Spleen (tissue), 11 donors: ENCODE results near the gene OSTF1. TPM values are rescaled to one million over a fixed set of nuclear protein-coding genes. Genes with fewer than 3 reads are reported as not detected.

Experiments
- DNase-seq: peaks from one replicate; pipeline ENCODE4 v3.0.0-alpha.2; 2020
- H3K27ac ChIP-seq, 8 donors: fragments of 200-600 bp; sonication (generic) in 7 of 8; 1 replicate in 4 of 8; 2 replicates in 4 of 8; pipeline versions ENCODE4 v1.5.0 to v1.8.0; 2016 to 2021; ENCODE audit warnings: inconsistent platforms in 4 of 8, mild to moderate bottlenecking in 4 of 8, moderate library complexity in 1 of 8
- H3K27me3 ChIP-seq, 7 donors: fragments of 200-600 bp; sonication (generic) in 6 of 7; replicated peaks in 1 of 7; 1 replicate in 4 of 7; 2 replicates in 3 of 7; pipeline versions ENCODE4 v1.5.0 to v1.8.0; 2016 to 2021; ENCODE audit warnings: inconsistent platforms in 3 of 7, mild to moderate bottlenecking in 1 of 7
- H3K36me3 ChIP-seq, 6 donors: fragments of 200-600 bp; sonication (generic) in 5 of 6; 1 replicate in 4 of 6; 2 replicates in 2 of 6; pipeline versions ENCODE4 v1.5.0 to v1.8.0; 2016 to 2021; ENCODE audit warnings: inconsistent platforms in 2 of 6
- H3K4me1 ChIP-seq, 6 donors: fragments of 200-600 bp; sonication (generic) in 5 of 6; 1 replicate in 3 of 6; 2 replicates in 3 of 6; pipeline versions ENCODE4 v1.5.0 to v1.8.0; 2016 to 2021; ENCODE audit warnings: inconsistent platforms in 3 of 6
- H3K4me3 ChIP-seq, 8 donors: fragments of 200-600 bp; sonication (generic) in 7 of 8; 1 replicate in 4 of 8; 2 replicates in 4 of 8; pipeline versions ENCODE4 v1.5.0 to v1.8.0; 2016 to 2021; ENCODE audit warnings: inconsistent platforms in 4 of 8, mild to moderate bottlenecking in 4 of 8, moderate library complexity in 2 of 8
- H3K9me3 ChIP-seq, 8 donors: fragments of 200-600 bp; sonication (generic) in 7 of 8; 1 replicate in 4 of 8; 2 replicates in 4 of 8; pipeline versions ENCODE4 v1.5.0 to v1.8.0; 2016 to 2021; ENCODE audit warnings: inconsistent platforms in 4 of 8
- CTCF ChIP-seq, 11 experiments: fragments of 200-600 bp in 7 of 11; fragments of 450-650 bp in 4 of 11; sonication (generic) in 4 of 11; IDR thresholded peaks in 8 of 11; conservative IDR thresholded peaks in 3 of 11; 1 replicate in 7 of 11; 2 replicates in 4 of 11; pipeline versions ENCODE4 v1.4.0 to v1.8.0; 2016 to 2021; ENCODE audit warnings: antibody characterized with exemption in 11 of 11, inconsistent platforms in 4 of 11, mild to moderate bottlenecking in 1 of 11
- POLR2A ChIP-seq, 3 donors: fragments of 450-650 bp; IDR thresholded peaks; one replicate each; pipeline ENCODE4 v1.5.1; 2017; ENCODE audit warnings: antibody characterized with exemption in 3 of 3, mild to moderate bottlenecking in 1 of 3
- POLR2AphosphoS5 ChIP-seq, 3 donors: sonication (generic); formaldehyde crosslinking; IDR thresholded peaks; one replicate each; pipeline ENCODE4 v1.5.1; 2017; ENCODE audit warnings: antibody characterized with exemption in 3 of 3
- WGBS, 5 donors: extraction: QIAGEN DNeasy Blood & Tissue Kit in 3 of 5; methylation state at CpG; one replicate each; pipeline versions ENCODE4 v1.1.5 to v1.1.7; 2013 to 2018; 5-methylcytosine and 5-hydroxymethylcytosine counted together
- intact Hi-C: fragments of 100-400 bp; cut with DNase I; formaldehyde crosslinking; loops from one replicate; pipeline ENCODE4 v1.15.0; 2023; ENCODE audit warnings: low total_unique reads
- polyA plus RNA-seq, 3 donors: library from polyadenylated mRNA; stranded (reverse); fragments of 200-250 nt; gene quantifications; one replicate each; pipeline ENCODE4 v1.2.1, GENCODE V29; 2013
- total RNA-seq, 7 donors: library from RNA; depleted of rRNA in 3 of 7; stranded (reverse); fragments of >200 nt in 3 of 7; fragmentation: NEBNext Ultra II Directional in 4 of 7; extraction: Animal tissue kit (Norgen Biotek cat#: 25700) in 4 of 7; gene quantifications; one replicate each; pipeline versions ENCODE4 v1.1.0 to v1.2.1, GENCODE V29; 2016 to 2021
- donor health status: healthy with polysubstance abuse.
- donor health status: DM: no; HTN: no; CAD: no; lungs with moderate emphysema.
- donor health status: DM: no; HTN: no; CAD: no.
- donor health status: Bipolar disorder and iron deficiency.
- donor health status: healthy.
- donor health status: DM: no; HTN: no; CAD: no.
- donor health status: DM: yes; HTN: yes; CAD: no.

The OSTF1 gene
- total and polyA plus RNA-seq, 10 donors: 58.4 to 123 (median 100) TPM

GRCh38 chr9:75053869-75054268 is 34.4 kb upstream of the OSTF1 start:
- intact Hi-C loops: no loop called here
- Histone ChIP-seq H3K27ac (peak overlapping the region in 2 of 8 donors; percentile 3 to 23), H3K4me1 (peaks cover 0 to 16% (median 0%) of the 10 kb centered on the region in 6 donors), H3K9me3 (peaks cover 0 to 4% (median 0%) of the 10 kb centered on the region in 8 donors), H3K36me3 (no peaks in the 10 kb centered on the region), H3K27me3 (no peaks in the 10 kb centered on the region), H3K4me3 (no peak overlapping the region)
- WGBS, 5 donors: 58 to 87% (median 70%) methylated on average over 1 of the region's 1 CpG
- no peak for DNase-seq
- TF ChIP-seq POLR2AphosphoS5 (IDR thresholded peaks at IDR 0.05): peak in 1 of 3 donors; percentile 54
- no peak for TF ChIP-seq CTCF (IDR thresholded peaks at IDR 0.05 in 8 of 11, conservative IDR thresholded peaks at IDR 0.05 in 3 of 11)
- no peak for TF ChIP-seq POLR2A (IDR thresholded peaks at IDR 0.05)

GRCh38 chr9:75054368-75055001 is 33.8 kb upstream of the OSTF1 start:
- H3K4me3 ChIP-seq: no peak overlapping the region
- no peak for DNase-seq
- H3K27me3 ChIP-seq: no peaks in the 10 kb centered on the region
- intact Hi-C loops: no loop called here
- H3K27ac ChIP-seq: peak overlapping the region in 1 of 8 donors; percentile 3
- 78 to 87% (median 84%) methylated on average over 5 of the region's 5 CpGs for WGBS, 5 donors
- no peak for TF ChIP-seq POLR2AphosphoS5 (IDR thresholded peaks at IDR 0.05)
- TF ChIP-seq CTCF (IDR thresholded peaks at IDR 0.05 in 8 of 11, conservative IDR thresholded peaks at IDR 0.05 in 3 of 11): no peak
- TF ChIP-seq POLR2A (IDR thresholded peaks at IDR 0.05): no peak
- H3K36me3 ChIP-seq: no peaks in the 10 kb centered on the region
- peaks cover 0 to 8% (median 0%) of the 10 kb centered on the region in 8 donors for H3K9me3 ChIP-seq
- H3K4me1 ChIP-seq: peaks cover 0 to 16% (median 0%) of the 10 kb centered on the region in 6 donors

- Histone ChIP-seq H3K27ac (no peak overlapping the region), H3K27me3 (no peaks in the 10 kb centered on the region), H3K4me1 (no peaks in the 10 kb centered on the region), H3K36me3 (peaks cover 0 to 60% (median 8%) of the 10 kb centered on the region in 6 donors), H3K4me3 (no peak overlapping the region), H3K9me3 (peaks cover 0 to 8% (median 0%) of the 10 kb centered on the region in 8 donors)
- 96 to 100% (median 98%) methylated on average over 2 of the region's 2 CpGs for WGBS, 5 donors
- no peak for DNase-seq
- intact Hi-C loops: no loop called here
- no peak for TF ChIP-seq CTCF (IDR thresholded peaks at IDR 0.05 in 8 of 11, conservative IDR thresholded peaks at IDR 0.05 in 3 of 11)
These were observed 27.1 kb upstream of the OSTF1 start for GRCh38 chr9:75061169-75061568.

- intact Hi-C loops: no loop called here
- TF ChIP-seq POLR2AphosphoS5 (IDR thresholded peaks at IDR 0.05): no peak
- no peak for TF ChIP-seq CTCF (IDR thresholded peaks at IDR 0.05 in 8 of 11, conservative IDR thresholded peaks at IDR 0.05 in 3 of 11)
- no peak for TF ChIP-seq POLR2A (IDR thresholded peaks at IDR 0.05)
- Histone ChIP-seq H3K27me3 (no peaks in the 10 kb centered on the region), H3K36me3 (peaks cover 0 to 86% (median 19%) of the 10 kb centered on the region in 6 donors), H3K27ac (no peak overlapping the region), H3K4me3 (no peak overlapping the region), H3K9me3 (peaks cover 0 to 8% (median 0%) of the 10 kb centered on the region in 8 donors), H3K4me1 (no peaks in the 10 kb centered on the region)
- WGBS, 5 donors: 77 to 97% (median 88%) methylated on average over 1 of the region's 1 CpG
- no peak for DNase-seq
These were observed 24.6 kb upstream of the OSTF1 start for GRCh38 chr9:75063556-75064305.
